ENCODE data around the gene PDZD8.

- TF ChIP-seq EZH2phosphoT487 (IDR thresholded peaks at IDR 0.05; ENCODE audit: borderline replicate concordance, low read depth, low read length) (no peak), CTCF (conservative IDR thresholded peaks at IDR 0.05; ENCODE audit: low read length) (no peak)
Measured at GRCh38 chr10:117260084-117260483, 115.2 kb downstream of the PDZD8 start.

All from OCI-LY7 (cell line).